ENCODE results near the gene ADARB2. TPM values are rescaled to one million over a fixed set of nuclear protein-coding genes. Genes with fewer than 3 reads are reported as not detected.

Gene ADARB2
- total RNA-seq, 4 donors from 2014 or later, result 0.80 to 4.9 (median 2.3) TPM

DNA sequence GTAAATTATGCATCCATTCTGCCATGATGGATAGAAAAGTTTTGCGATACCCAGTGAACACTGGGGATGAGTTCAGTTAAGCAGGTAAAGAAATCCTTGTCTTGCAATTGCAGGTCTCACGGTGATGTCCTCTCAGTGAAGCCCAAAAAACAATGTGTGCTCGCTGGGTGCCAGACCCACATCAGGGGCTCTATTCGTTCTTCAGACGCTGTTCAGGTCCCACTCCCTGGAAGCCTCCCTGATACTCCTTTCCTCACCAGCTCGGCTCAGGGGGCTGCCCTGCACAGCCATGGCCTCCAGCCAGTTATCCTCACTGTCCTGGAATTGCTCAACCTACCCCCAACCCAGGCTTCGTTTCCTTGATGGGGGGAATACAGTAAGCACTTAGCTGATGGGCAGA lies 323.5 kb downstream of the ADARB2 start:
- WGBS, 2 donors (ENCODE audit: low coverage in 1 of 2), result 92 to 100% methylated on average over 1 to 7 of the region's 7 CpGs

DNA sequence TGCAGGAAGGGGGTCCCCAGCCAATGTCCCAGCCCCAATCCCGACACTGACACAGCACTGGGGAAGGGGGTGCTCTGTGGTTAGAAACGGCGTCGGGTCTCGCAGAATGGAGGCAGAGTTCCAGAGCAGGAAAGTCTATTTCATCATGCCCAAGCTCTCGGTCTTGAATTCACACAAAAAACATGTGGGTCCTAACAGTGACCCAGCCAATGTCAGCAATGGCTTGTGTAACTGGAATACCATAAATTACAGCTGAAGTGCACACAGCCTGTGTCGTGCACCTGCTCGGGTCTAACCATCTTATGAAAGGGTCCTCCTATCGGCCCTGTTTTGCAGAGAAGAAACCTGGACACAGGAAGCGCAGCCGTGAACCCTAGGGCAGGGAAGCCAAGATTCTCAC lies 324.1 kb downstream of the ADARB2 start:
- DNase-seq, result no peak
- Histone ChIP-seq H3K27me3 (peaks cover 17% of the 10 kb centered on the region), H3K9me3 (no peaks in the 10 kb centered on the region), H3K27ac (no peak overlapping the region), H3K4me3 (no peak overlapping the region), H3K4me1 (no peaks in the 10 kb centered on the region), H3K36me3 (no peaks in the 10 kb centered on the region)
- WGBS, 2 donors (ENCODE audit: low coverage in 1 of 2), result 90 to 93% methylated on average over 3 to 11 of the region's 11 CpGs
- in situ Hi-C loops (cut with MboI; ENCODE audit: low pct_ligation_motif_present in 1 of 4, low pct_unique_long_range_greater_than_20kb in 1 of 4, low sequenced_read_pairs in 3 of 4), result no loop called here
- no peak for TF ChIP-seq POLR2AphosphoS5 (IDR thresholded peaks at IDR 0.05)
- TF ChIP-seq EP300 (IDR thresholded peaks at IDR 0.05; ENCODE audit: low read depth), result no peak
- TF ChIP-seq, protein P1, sequence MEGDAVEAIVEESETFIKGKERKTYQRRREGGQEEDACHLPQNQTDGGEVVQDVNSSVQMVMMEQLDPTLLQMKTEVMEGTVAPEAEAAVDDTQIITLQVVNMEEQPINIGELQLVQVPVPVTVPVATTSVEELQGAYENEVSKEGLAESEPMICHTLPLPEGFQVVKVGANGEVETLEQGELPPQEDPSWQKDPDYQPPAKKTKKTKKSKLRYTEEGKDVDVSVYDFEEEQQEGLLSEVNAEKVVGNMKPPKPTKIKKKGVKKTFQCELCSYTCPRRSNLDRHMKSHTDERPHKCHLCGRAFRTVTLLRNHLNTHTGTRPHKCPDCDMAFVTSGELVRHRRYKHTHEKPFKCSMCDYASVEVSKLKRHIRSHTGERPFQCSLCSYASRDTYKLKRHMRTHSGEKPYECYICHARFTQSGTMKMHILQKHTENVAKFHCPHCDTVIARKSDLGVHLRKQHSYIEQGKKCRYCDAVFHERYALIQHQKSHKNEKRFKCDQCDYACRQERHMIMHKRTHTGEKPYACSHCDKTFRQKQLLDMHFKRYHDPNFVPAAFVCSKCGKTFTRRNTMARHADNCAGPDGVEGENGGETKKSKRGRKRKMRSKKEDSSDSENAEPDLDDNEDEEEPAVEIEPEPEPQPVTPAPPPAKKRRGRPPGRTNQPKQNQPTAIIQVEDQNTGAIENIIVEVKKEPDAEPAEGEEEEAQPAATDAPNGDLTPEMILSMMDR (IDR thresholded peaks at IDR 0.05), result no peak
- TF ChIP-seq POLR2A (IDR thresholded peaks at IDR 0.05), result no peak
- intact Hi-C loops (cut with DNase I; ENCODE audit: low total_unique reads), result no loop called here

More for the DNA sequence above, 323.5 kb downstream of the ADARB2 start:
- TF ChIP-seq EP300 (IDR thresholded peaks at IDR 0.05; ENCODE audit: low read depth) (no peak), POLR2AphosphoS5 (IDR thresholded peaks at IDR 0.05) (no peak), POLR2A (IDR thresholded peaks at IDR 0.05) (no peak)
- TF ChIP-seq, protein P1 (IDR thresholded peaks at IDR 0.05), result no peak
- Histone ChIP-seq H3K27ac (no peak overlapping the region), H3K4me3 (no peak overlapping the region), H3K27me3 (peaks cover 20% of the 10 kb centered on the region), H3K4me1 (no peaks in the 10 kb centered on the region), H3K9me3 (no peaks in the 10 kb centered on the region), H3K36me3 (no peaks in the 10 kb centered on the region)
- in situ Hi-C loops (cut with MboI; ENCODE audit: low pct_ligation_motif_present in 1 of 4, low pct_unique_long_range_greater_than_20kb in 1 of 4, low sequenced_read_pairs in 3 of 4) (no loop called here), intact Hi-C loops (cut with DNase I; ENCODE audit: low total_unique reads) (no loop called here)
- no peak for DNase-seq

DNA sequence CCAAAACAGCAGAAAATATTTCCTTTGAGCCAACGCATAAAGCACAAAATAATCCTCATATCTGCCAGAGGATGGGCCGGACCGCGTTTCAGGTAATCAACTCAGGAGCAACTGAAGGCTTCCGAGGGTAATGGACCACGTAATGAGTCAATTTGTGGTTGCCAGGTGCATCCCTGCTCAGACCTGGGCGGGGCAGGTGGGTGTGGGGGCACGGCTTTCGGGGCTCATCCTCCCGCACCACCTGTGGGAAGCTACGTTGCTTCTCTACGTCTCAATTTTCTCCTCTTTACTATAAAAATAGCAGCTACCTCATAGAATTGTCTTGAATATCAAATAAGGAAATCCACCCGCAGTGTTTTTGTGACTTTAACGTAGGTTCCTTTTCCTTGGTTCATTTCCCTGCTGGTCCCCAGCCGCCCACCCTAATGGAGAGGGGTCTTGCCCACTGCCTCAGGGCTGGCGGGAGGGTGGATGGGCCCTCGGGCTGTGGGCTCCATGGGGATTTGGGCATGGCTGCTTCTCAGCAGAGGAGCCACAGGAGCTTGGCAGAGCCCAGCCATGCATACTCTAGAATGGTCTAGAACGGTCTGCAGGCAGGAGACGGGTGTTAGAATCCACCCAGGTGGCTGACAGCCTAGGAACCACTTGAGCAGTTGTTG lies 324.7 kb downstream of the ADARB2 start:
- Histone ChIP-seq H3K36me3 (no peaks in the 10 kb centered on the region), H3K27ac (no peak overlapping the region), H3K4me1 (no peaks in the 10 kb centered on the region), H3K9me3 (no peaks in the 10 kb centered on the region), H3K4me3 (no peak overlapping the region), H3K27me3 (peaks cover 17% of the 10 kb centered on the region)
- in situ Hi-C loops (cut with MboI; ENCODE audit: low pct_ligation_motif_present in 1 of 4, low pct_unique_long_range_greater_than_20kb in 1 of 4, low sequenced_read_pairs in 3 of 4), result no loop called here
- no peak for TF ChIP-seq EP300 (IDR thresholded peaks at IDR 0.05; ENCODE audit: low read depth)
- TF ChIP-seq, protein P1 (IDR thresholded peaks at IDR 0.05), result no peak
- no peak for TF ChIP-seq POLR2AphosphoS5 (IDR thresholded peaks at IDR 0.05)
- intact Hi-C loops (cut with DNase I; ENCODE audit: low total_unique reads), result no loop called here
- no peak for DNase-seq
- 72 to 77% methylated on average over 11 to 19 of the region's 19 CpGs for WGBS, 2 donors (ENCODE audit: low coverage in 1 of 2)

DNA sequence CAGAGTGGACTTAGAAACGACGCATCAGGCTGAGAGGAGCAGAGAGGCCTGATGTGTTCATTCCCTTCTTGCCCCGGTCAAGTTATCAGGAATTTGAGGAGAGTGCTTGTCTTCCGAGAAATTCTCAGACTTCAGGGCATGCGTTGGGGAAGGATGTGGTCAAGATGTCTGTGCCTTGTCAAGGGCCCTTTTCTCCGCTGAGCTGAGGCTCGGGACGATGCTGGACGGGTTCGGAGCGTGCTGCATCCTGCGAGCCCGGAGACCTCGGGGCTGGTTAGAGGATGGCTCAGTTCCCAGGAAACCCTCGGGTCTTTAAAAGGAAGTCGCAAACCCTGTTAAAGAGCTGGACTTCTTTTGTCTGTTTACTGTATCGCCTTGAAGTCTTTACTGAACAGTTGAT lies 325.4 kb downstream of the ADARB2 start:
- TF ChIP-seq POLR2AphosphoS5 (IDR thresholded peaks at IDR 0.05) (no peak), EP300 (IDR thresholded peaks at IDR 0.05; ENCODE audit: low read depth) (no peak), POLR2A (IDR thresholded peaks at IDR 0.05) (no peak)
- TF ChIP-seq, protein P1 (IDR thresholded peaks at IDR 0.05), result no peak
- intact Hi-C loops (cut with DNase I; ENCODE audit: low total_unique reads) (no loop called here), in situ Hi-C loops (cut with MboI; ENCODE audit: low pct_ligation_motif_present in 1 of 4, low pct_unique_long_range_greater_than_20kb in 1 of 4, low sequenced_read_pairs in 3 of 4) (no loop called here)
- no peak for DNase-seq
- Histone ChIP-seq H3K4me3 (no peak overlapping the region), H3K4me1 (no peaks in the 10 kb centered on the region), H3K27ac (no peak overlapping the region), H3K9me3 (no peaks in the 10 kb centered on the region), H3K27me3 (peaks cover 17% of the 10 kb centered on the region), H3K36me3 (no peaks in the 10 kb centered on the region)
- 43 to 56% methylated on average over 8 to 17 of the region's 17 CpGs for WGBS, 2 donors (ENCODE audit: low coverage in 1 of 2)
